Coronary artery (tissue), 2 donors: Measurements from ENCODE around the gene DNPEP.
"Not testable (repeated sequence)": the region's sequence is repeated elsewhere in the genome, so short reads cannot be mapped to it uniquely, and the experiment has no call there.

ENCODE experiments used
- DNase-seq: peaks from one replicate; pipeline ENCODE4 v3.0.0-alpha.2; 2017; ENCODE audit warnings: low spot score
- H3K27ac ChIP-seq, 2 donors: fragments of 200-600 bp; sonication (generic); one replicate each; pipeline ENCODE4 v1.5.1; 2016 to 2019
- H3K4me3 ChIP-seq: fragments of 200-600 bp; sonication (generic); 2 replicates; pipeline ENCODE4 v1.5.1; 2016; ENCODE audit warnings: mild to moderate bottlenecking, moderate library complexity
- CTCF ChIP-seq: fragments of 200-600 bp; sonication (generic); IDR thresholded peaks from one replicate; pipeline ENCODE4 v1.5.1; 2019; ENCODE audit warnings: antibody characterized with exemption

The DNPEP gene

GRCh38 chr2:219410390-219410789 is 22.7 kb upstream of the DNPEP start:
- Histone ChIP-seq H3K27ac (peak overlapping the region in 1 of 2 donors; percentile 38), H3K4me3 (no peak overlapping the region)
- no peak for DNase-seq
- no peak for TF ChIP-seq CTCF

- no peak for DNase-seq
- no peak for TF ChIP-seq CTCF
- Histone ChIP-seq H3K4me3 (no peak overlapping the region), H3K27ac (peak overlapping the region; percentile 89 to 90)
These were observed 21.9 kb upstream of the DNPEP start for GRCh38 chr2:219409619-219410018.

GRCh38 chr2:219408631-219409030 is 20.9 kb upstream of the DNPEP start:
- no peak for DNase-seq
- Histone ChIP-seq H3K4me3 (no peak overlapping the region), H3K27ac (peak overlapping the region; percentile 89 to 90)
- no peak for TF ChIP-seq CTCF

GRCh38 chr2:219408204-219408603 is 20.5 kb upstream of the DNPEP start:
- peak overlapping the region; percentile 89 to 90 for H3K27ac ChIP-seq
- no peak overlapping the region for H3K4me3 ChIP-seq
- no peak for DNase-seq
- TF ChIP-seq CTCF = no peak

GRCh38 chr2:219407343-219407742 is 19.6 kb upstream of the DNPEP start:
- not testable (repeated sequence) for H3K4me3 ChIP-seq, DNase-seq
- peak overlapping the region; percentile 89 to 90 for H3K27ac ChIP-seq

GRCh38 chr2:219406861-219407230 is 19.1 kb upstream of the DNPEP start:
- no peak for TF ChIP-seq CTCF
- peak; percentile 90 for DNase-seq
- Histone ChIP-seq H3K4me3 (no peak overlapping the region), H3K27ac (peak overlapping the region; percentile 90 to 91)

- no peak for TF ChIP-seq CTCF
- Histone ChIP-seq H3K4me3 (no peak overlapping the region), H3K27ac (peak overlapping the region; percentile 90 to 91)
- no peak for DNase-seq
These were observed 18.5 kb upstream of the DNPEP start for GRCh38 chr2:219405958-219406860.
